ENCODE results near the gene CCR3.

Gene CCR3

GRCh38 chr3:46312991-46313390 is 70.7 kb downstream of the CCR3 start:
- TF ChIP-seq, protein P1, sequence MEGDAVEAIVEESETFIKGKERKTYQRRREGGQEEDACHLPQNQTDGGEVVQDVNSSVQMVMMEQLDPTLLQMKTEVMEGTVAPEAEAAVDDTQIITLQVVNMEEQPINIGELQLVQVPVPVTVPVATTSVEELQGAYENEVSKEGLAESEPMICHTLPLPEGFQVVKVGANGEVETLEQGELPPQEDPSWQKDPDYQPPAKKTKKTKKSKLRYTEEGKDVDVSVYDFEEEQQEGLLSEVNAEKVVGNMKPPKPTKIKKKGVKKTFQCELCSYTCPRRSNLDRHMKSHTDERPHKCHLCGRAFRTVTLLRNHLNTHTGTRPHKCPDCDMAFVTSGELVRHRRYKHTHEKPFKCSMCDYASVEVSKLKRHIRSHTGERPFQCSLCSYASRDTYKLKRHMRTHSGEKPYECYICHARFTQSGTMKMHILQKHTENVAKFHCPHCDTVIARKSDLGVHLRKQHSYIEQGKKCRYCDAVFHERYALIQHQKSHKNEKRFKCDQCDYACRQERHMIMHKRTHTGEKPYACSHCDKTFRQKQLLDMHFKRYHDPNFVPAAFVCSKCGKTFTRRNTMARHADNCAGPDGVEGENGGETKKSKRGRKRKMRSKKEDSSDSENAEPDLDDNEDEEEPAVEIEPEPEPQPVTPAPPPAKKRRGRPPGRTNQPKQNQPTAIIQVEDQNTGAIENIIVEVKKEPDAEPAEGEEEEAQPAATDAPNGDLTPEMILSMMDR (IDR thresholded peaks at IDR 0.05; ENCODE audit: extremely low read depth, insufficient read depth, missing control alignments): no peak
- in situ Hi-C loops (cut with MboI; ENCODE audit: low pct_unique_long_range_greater_than_20kb, low sequenced_read_pairs, unreplicated experiment): no loop called here
- no peak for DNase-seq (ENCODE audit: low spot score)

- DNase-seq (ENCODE audit: low spot score): no peak
- in situ Hi-C loops (cut with MboI; ENCODE audit: low pct_unique_long_range_greater_than_20kb, low sequenced_read_pairs, unreplicated experiment): no loop called here
Observed at GRCh38 chr3:46314517-46314916, 72.3 kb downstream of the CCR3 start.

DNA sequence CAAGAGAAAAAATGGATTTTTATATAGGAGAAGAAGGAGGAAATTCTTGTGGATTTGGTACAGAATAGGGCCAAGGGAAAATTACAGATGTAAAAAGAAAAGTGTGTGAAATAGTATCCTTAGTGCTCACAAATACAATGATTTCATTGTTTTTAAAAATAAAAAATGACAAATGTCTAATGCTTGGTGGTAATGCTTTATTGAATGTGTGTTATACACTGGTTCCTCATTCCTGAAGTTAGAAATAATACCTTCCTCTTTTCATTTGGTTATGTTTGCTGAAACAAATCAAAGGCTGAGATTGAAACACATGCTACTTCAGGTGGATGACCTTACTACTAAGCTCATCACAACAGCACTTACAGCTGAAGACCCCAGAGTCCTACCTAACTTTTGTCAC is 73.9 kb downstream of the CCR3 start:
- DNase-seq (ENCODE audit: low spot score): no peak
- in situ Hi-C loops (cut with MboI; ENCODE audit: low pct_unique_long_range_greater_than_20kb, low sequenced_read_pairs, unreplicated experiment): no loop called here
- TF ChIP-seq, protein P1 (IDR thresholded peaks at IDR 0.05; ENCODE audit: extremely low read depth, insufficient read depth, missing control alignments): no peak

More at GRCh38 chr3:46314517-46314916, 72.3 kb downstream of the CCR3 start:
- TF ChIP-seq, protein P1 (IDR thresholded peaks at IDR 0.05; ENCODE audit: extremely low read depth, insufficient read depth, missing control alignments): no peak

All from GM13977 (cell line).